HCT116 (cell line): Measurements from ENCODE around the gene SLC22A5. TPM values are rescaled to one million over a fixed set of nuclear protein-coding genes. Genes with fewer than 3 reads are reported as not detected.

Experiments used
- ATAC-seq: fragments of 200-7000 bp; cut with Tn5 transposase; 2 replicates; pipeline ENCODE4 v1.9.1; 2020; ENCODE audit warnings: mild to moderate bottlenecking, moderate library complexity
- BruUV-seq: library from RNA; stranded (reverse); fragments of 400-500 nt; replicated peaks from 2 replicates; lab custom pipeline; 2021; lab: Mats Ljungman, UMichigan
- CTCF ChIA-PET: fragments of 300-600 bp; sonication (Branson Sonifier 250); formaldehyde crosslinking; loops from one replicate; lab custom pipeline; 2021; ENCODE audit warnings: antibody characterized with exemption; lab: Charles Lee
- POLR2A ChIA-PET: fragments of 300-600, 350-600 bp; sonication (Branson Sonifier 250); formaldehyde crosslinking; loops from one replicate; lab custom pipeline; 2021; ENCODE audit warnings: antibody characterized with exemption; lab: Charles Lee
- RAD21 ChIA-PET, 2 experiments: fragments of 300-600 bp; sonication (Branson Sonifier 250); formaldehyde crosslinking; loops; one replicate each; lab custom pipeline; 2023; ENCODE audit warnings: low total read pairs in 2 of 2; ENCODE audit not compliant: uncharacterized antibody in 2 of 2, unreplicated experiment in 2 of 2, low non-redundant PET in 1 of 2; lab: Charles Lee
- DNase-seq: peaks from one replicate; pipeline ENCODE4 v3.0.0-alpha.2; 2010; ENCODE audit warnings: low read depth, low spot score
- H2AFZ ChIP-seq: fragments of 200-600 bp; shearing (Covaris generic), sonication (generic); 2 replicates; pipeline ENCODE4 v1.6.1; 2017; ENCODE audit warnings: low read depth, mixed run types, mixed read lengths, antibody characterized with exemption, low read length; ENCODE audit not compliant: poor library complexity, severe bottlenecking
- H3K27ac ChIP-seq: 2 replicates; pipeline ENCODE4 v1.5.1; 2012; ENCODE audit warnings: low read depth, low read length
- H3K27me3 ChIP-seq: fragments of 200-600 bp; sonication (generic); 2 replicates; pipeline ENCODE4 v1.6.1; 2016; ENCODE audit warnings: mixed run types, low read length, mixed read lengths; ENCODE audit not compliant: insufficient read depth
- H3K36me3 ChIP-seq, 2 experiments: fragments of 200-500 bp in 1 of 2; fragments of 200-600 bp in 1 of 2; sonication (Bioruptor generic) in 1 of 2; sonication (generic) in 1 of 2; 2 replicates each; pipeline versions ENCODE4 v1.5.1 to v1.6.1; 2014 to 2016; ENCODE audit warnings: low read length in 2 of 2, inconsistent platforms in 1 of 2, mixed read lengths in 1 of 2, mixed run types in 1 of 2; ENCODE audit not compliant: insufficient read depth in 2 of 2, control insufficient read depth in 1 of 2
- H3K4me1 ChIP-seq, 2 experiments: fragments of 200-600 bp in 1 of 2; sonication (generic) in 1 of 2; 2 replicates each; pipeline versions ENCODE4 v1.5.1 to v1.6.1; 2012 to 2017; ENCODE audit warnings: low read length in 2 of 2, inconsistent platforms in 1 of 2, mild to moderate bottlenecking in 1 of 2, mixed read lengths in 1 of 2, mixed run types in 1 of 2, moderate library complexity in 1 of 2; ENCODE audit not compliant: insufficient read depth in 2 of 2, control insufficient read depth in 1 of 2
- H3K4me2 ChIP-seq: fragments of 200-600 bp; sonication (generic); 2 replicates; pipeline ENCODE4 v1.6.1; 2017; ENCODE audit warnings: mixed run types, low read length, mixed read lengths
- H3K4me3 ChIP-seq, 2 experiments: fragments of 200-600 bp in 1 of 2; sonication (generic) in 1 of 2; replicated peaks in 1 of 2; 2 replicates each; pipeline ENCODE4 v1.5.1; 2011 to 2016; ENCODE audit warnings: low read length in 2 of 2, control low read depth in 1 of 2, low read depth in 1 of 2, mild to moderate bottlenecking in 1 of 2, mixed read lengths in 1 of 2, mixed run types in 1 of 2
- H3K79me2 ChIP-seq: fragments of 200-600 bp; sonication (generic); 2 replicates; pipeline ENCODE4 v1.6.1; 2017; ENCODE audit warnings: mild to moderate bottlenecking, mixed run types, low read length, moderate library complexity, mixed read lengths; ENCODE audit not compliant: insufficient read depth
- H3K9ac ChIP-seq: fragments of 200-600 bp; sonication (generic); 2 replicates; pipeline ENCODE4 v1.6.1; 2016; ENCODE audit warnings: low read length, mixed read lengths
- H3K9me2 ChIP-seq: fragments of 200-600 bp; sonication (generic), shearing (Covaris generic); 2 replicates; pipeline ENCODE4 v1.6.1; 2017; ENCODE audit warnings: mixed run types, mild to moderate bottlenecking, moderate library complexity; ENCODE audit not compliant: insufficient read depth
- H3K9me3 ChIP-seq, 2 experiments: fragments of 200-500 bp in 1 of 2; fragments of 200-600 bp in 1 of 2; sonication (Bioruptor generic) in 1 of 2; sonication (generic) in 1 of 2; 2 replicates each; pipeline ENCODE4 v1.6.1; 2014 to 2017; ENCODE audit warnings: low read length in 2 of 2, mixed read lengths in 2 of 2, inconsistent platforms in 1 of 2, low read depth in 1 of 2, mild to moderate bottlenecking in 1 of 2, mixed run types in 1 of 2, moderate library complexity in 1 of 2; ENCODE audit not compliant: control insufficient read depth in 1 of 2, insufficient read depth in 1 of 2
- H4K20me1 ChIP-seq: fragments of 200-600 bp; sonication (generic), shearing (Covaris generic); 2 replicates; pipeline ENCODE4 v1.6.1; 2017; ENCODE audit warnings: mixed run types, mild to moderate bottlenecking, moderate library complexity; ENCODE audit not compliant: insufficient read depth
- CBX3 ChIP-seq: IDR thresholded peaks from 2 replicates; pipeline ENCODE4 v1.6.1; 2012; ENCODE audit warnings: low read depth
- FOSL1 ChIP-seq: IDR thresholded peaks from 2 replicates; pipeline ENCODE4 v1.6.1; 2012; ENCODE audit warnings: low read depth
- JUND ChIP-seq: IDR thresholded peaks from 2 replicates; pipeline ENCODE4 v1.6.1; 2012
- POLR2A ChIP-seq: IDR thresholded peaks from 2 replicates; pipeline ENCODE4 v1.7.0; 2011; ENCODE audit warnings: borderline replicate concordance; ENCODE audit not compliant: insufficient read depth, insufficient read length; ENCODE audit errors: extremely low read depth
- RAD21 ChIP-seq: IDR thresholded peaks from 2 replicates; pipeline ENCODE4 v1.6.1; 2012; ENCODE audit warnings: low read depth, mild to moderate bottlenecking
- SP1 ChIP-seq: IDR thresholded peaks from 2 replicates; pipeline ENCODE4 v1.6.1; 2012; ENCODE audit warnings: low read depth
- TCF7L2 ChIP-seq: IDR thresholded peaks from 2 replicates; pipeline ENCODE4 v1.7.0; 2011; ENCODE audit warnings: borderline replicate concordance, inconsistent platforms; ENCODE audit not compliant: insufficient read depth, insufficient read length; ENCODE audit errors: extremely low read depth
- ZNF274 ChIP-seq: fragments of 200-500 bp; sonication (Bioruptor generic); IDR thresholded peaks from 2 replicates; pipeline ENCODE4 v1.6.1; 2014; ENCODE audit warnings: mild to moderate bottlenecking, low read depth, low read length, inconsistent platforms
- intact Hi-C: fragments of 100-400 bp; cut with micrococcal nuclease; formaldehyde crosslinking; loops from 2 replicates; pipeline ENCODE4 v1.10.0; 2022
- total RNA-seq: library from RNA; stranded (reverse); gene quantifications from one replicate; pipeline ENCODE4 v1.2.1, GENCODE V29; 2021; ENCODE audit not compliant: unreplicated experiment
- TF ChIP-seq, protein P1 (sequence below): IDR thresholded peaks from 2 replicates; pipeline ENCODE4 v1.6.1; 2011; ENCODE audit warnings: mild to moderate bottlenecking, low read length, moderate library complexity; ENCODE audit not compliant: insufficient replicate concordance; ENCODE audit errors: extremely low read depth
- TF ChIP-seq, protein P2 (sequence below), 3 experiments: fragments of 200-600 bp in 1 of 3; sonication (generic) in 1 of 3; IDR thresholded peaks in 2 of 3; conservative IDR thresholded peaks in 1 of 3; 2 replicates each; pipeline ENCODE4 v1.5.1; 2012 to 2017; ENCODE audit warnings: low read depth in 2 of 3, low read length in 2 of 3, antibody characterized with exemption in 1 of 3, borderline replicate concordance in 1 of 3, control low read depth in 1 of 3, mild to moderate bottlenecking in 1 of 3, mixed read lengths in 1 of 3, mixed run types in 1 of 3, moderate library complexity in 1 of 3; ENCODE audit not compliant: insufficient read depth in 1 of 3

Gene SLC22A5
- total RNA-seq, 1 experiment from 2014 or later: 9.9 TPM

DNA sequence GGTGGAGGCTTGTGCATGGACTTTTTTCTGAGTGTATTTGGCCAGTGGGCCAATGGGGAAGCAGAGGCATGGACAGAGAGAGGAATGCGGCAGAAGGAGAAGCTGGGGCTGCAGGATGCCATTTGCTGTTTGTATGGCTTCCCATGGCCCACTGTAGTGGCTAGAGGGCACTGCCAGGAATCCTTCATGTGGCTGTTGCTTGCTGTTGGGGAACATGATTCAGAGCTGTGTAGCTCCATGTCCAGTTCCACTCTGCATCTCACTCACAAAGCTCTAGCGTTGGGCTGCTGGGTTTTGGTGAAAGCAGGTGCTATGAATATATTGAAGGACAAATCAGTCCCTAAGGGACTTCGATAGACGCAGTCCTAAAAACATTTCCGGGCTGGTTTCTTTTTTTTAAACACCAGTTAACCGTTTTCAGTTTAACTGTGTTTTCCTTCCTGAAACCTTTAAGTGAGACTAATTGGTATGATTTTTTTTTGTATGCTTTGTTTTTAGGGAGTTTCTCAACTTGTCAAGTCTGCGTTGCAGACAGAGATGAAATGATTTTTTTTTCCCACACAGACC, 51.3 kb downstream of the SLC22A5 start:
- ChIA-PET CTCF (interaction anchor here (0.8 to 1.4 kb wide), 5 partner anchors 38 to 85 kb away, joined by 3 to 7 read pairs (median 3); no protein-coding TSS in a partner anchor), RAD21 (interaction anchor here in 1 of 2 experiments (0.7 kb wide), 1 partner anchor 77 kb away, joined by 3 read pairs; no protein-coding TSS in a partner anchor), POLR2A (interaction anchor here (1.3 kb wide), 1 partner anchor 75 kb away, joined by 3 read pairs; no protein-coding TSS in a partner anchor)
- no peaks in the 10 kb centered on the region for H3K9me3 ChIP-seq
- H2AFZ ChIP-seq: no peak overlapping the region
- intact Hi-C loops: no loop called here
- no peak overlapping the region for H3K4me3 ChIP-seq
- BruUV-seq: no TSS peak
- ATAC-seq (no peak), DNase-seq (no peak)
- H3K4me2 ChIP-seq: no peak overlapping the region; the same call in 1 of the 2 replicates
- peaks cover 33 to 87% of the 10 kb centered on the region in 2 experiments for H3K4me1 ChIP-seq
- no peak overlapping the region for H3K9ac ChIP-seq
- no peak overlapping the region for H3K27ac ChIP-seq
- H3K36me3 ChIP-seq: no peaks in the 10 kb centered on the region
- H3K27me3 ChIP-seq: no peaks in the 10 kb centered on the region
- no peaks in the 10 kb centered on the region for H4K20me1 ChIP-seq
- TF ChIP-seq, protein P1, sequence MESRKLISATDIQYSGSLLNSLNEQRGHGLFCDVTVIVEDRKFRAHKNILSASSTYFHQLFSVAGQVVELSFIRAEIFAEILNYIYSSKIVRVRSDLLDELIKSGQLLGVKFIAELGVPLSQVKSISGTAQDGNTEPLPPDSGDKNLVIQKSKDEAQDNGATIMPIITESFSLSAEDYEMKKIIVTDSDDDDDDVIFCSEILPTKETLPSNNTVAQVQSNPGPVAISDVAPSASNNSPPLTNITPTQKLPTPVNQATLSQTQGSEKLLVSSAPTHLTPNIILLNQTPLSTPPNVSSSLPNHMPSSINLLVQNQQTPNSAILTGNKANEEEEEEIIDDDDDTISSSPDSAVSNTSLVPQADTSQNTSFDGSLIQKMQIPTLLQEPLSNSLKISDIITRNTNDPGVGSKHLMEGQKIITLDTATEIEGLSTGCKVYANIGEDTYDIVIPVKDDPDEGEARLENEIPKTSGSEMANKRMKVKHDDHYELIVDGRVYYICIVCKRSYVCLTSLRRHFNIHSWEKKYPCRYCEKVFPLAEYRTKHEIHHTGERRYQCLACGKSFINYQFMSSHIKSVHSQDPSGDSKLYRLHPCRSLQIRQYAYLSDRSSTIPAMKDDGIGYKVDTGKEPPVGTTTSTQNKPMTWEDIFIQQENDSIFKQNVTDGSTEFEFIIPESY: no peak
- TF ChIP-seq ZNF274 (no peak), SP1 (no peak), JUND (no peak), POLR2A (no peak), TCF7L2 (no peak), FOSL1 (no peak), RAD21 (no peak), CBX3 (no peak)
- TF ChIP-seq, protein P2, sequence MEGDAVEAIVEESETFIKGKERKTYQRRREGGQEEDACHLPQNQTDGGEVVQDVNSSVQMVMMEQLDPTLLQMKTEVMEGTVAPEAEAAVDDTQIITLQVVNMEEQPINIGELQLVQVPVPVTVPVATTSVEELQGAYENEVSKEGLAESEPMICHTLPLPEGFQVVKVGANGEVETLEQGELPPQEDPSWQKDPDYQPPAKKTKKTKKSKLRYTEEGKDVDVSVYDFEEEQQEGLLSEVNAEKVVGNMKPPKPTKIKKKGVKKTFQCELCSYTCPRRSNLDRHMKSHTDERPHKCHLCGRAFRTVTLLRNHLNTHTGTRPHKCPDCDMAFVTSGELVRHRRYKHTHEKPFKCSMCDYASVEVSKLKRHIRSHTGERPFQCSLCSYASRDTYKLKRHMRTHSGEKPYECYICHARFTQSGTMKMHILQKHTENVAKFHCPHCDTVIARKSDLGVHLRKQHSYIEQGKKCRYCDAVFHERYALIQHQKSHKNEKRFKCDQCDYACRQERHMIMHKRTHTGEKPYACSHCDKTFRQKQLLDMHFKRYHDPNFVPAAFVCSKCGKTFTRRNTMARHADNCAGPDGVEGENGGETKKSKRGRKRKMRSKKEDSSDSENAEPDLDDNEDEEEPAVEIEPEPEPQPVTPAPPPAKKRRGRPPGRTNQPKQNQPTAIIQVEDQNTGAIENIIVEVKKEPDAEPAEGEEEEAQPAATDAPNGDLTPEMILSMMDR (IDR thresholded peaks at IDR 0.05 in 2 of 3, conservative IDR thresholded peaks at IDR 0.05 in 1 of 3; ENCODE audit: borderline replicate concordance in 1 of 3, insufficient read depth in 1 of 3, low read depth in 2 of 3, low read length in 2 of 3): no peak
- H3K9me2 ChIP-seq: no peaks in the 10 kb centered on the region
- H3K79me2 ChIP-seq: no peaks in the 10 kb centered on the region
